Left colon (tissue), 2 donors: ENCODE data around the gene MBD6. TPM values are rescaled to one million over a fixed set of nuclear protein-coding genes. Genes with fewer than 3 reads are reported as not detected.
A peak's percentile ranks its signal among the peaks of the same experiment; 100 is the strongest.
"Not testable (repeated sequence)": the region's sequence is repeated elsewhere in the genome, so short reads cannot be mapped to it uniquely, and the experiment has no call there.

Experiments
- ATAC-seq: fragments of 200-7000 bp; cut with Tn5 transposase; one replicate; pipeline ENCODE4 v1.9.1; 2020; ENCODE audit warnings: mild to moderate bottlenecking, moderate library complexity
- DNase-seq, 2 donors: peaks; one replicate each; pipeline ENCODE4 v3.0.0-alpha.2; 2020
- intact Hi-C, 2 donors: fragments of 100-400 bp; cut with DNase I in 1 of 2; cut with micrococcal nuclease in 1 of 2; formaldehyde crosslinking; loops; one replicate each; pipeline versions ENCODE4 v1.11.2 to v1.14.0; 2022; cut with DNase I, micrococcal nuclease
- total RNA-seq, 2 donors: library from RNA; stranded (reverse); fragmentation: NEBNext Ultra II Directional; extraction: Animal tissue kit (Norgen Biotek cat#: 25700); gene quantifications; one replicate each; pipeline ENCODE4 v1.2.1, GENCODE V29; 2021
- donor health status: DM: no; HTN: no; CAD: no.
- donor health status: DM: yes; HTN: yes; CAD: no.

Gene MBD6
- total RNA-seq, 2 donors from 2014 or later: 104 to 116 TPM

- no peak for ATAC-seq
- DNase-seq: no peak
- intact Hi-C loops: no loop called here
These were observed 32.3 kb downstream of the MBD6 start for GRCh38 chr12:57554897-57555296.

- intact Hi-C loops: no loop called here
- DNase-seq (no peak), ATAC-seq (no peak)
These were observed 36.2 kb downstream of the MBD6 start for GRCh38 chr12:57558864-57559263.

- intact Hi-C loops: no loop called here
- ATAC-seq (no peak), DNase-seq (no peak)
These were observed 37.9 kb downstream of the MBD6 start for GRCh38 chr12:57560516-57560915.

GRCh38 chr12:57561117-57561516 is 38.5 kb downstream of the MBD6 start:
- DNase-seq, intact Hi-C loops, ATAC-seq: not testable (repeated sequence)

- no peak for DNase-seq
- intact Hi-C loops: no loop called here
- no peak for ATAC-seq
These were observed 40.7 kb downstream of the MBD6 start for GRCh38 chr12:57563358-57563757.

GRCh38 chr12:57564178-57564740 is 41.6 kb downstream of the MBD6 start:
- no peak for DNase-seq
- intact Hi-C loops: no loop called here
- ATAC-seq: no peak

- DNase-seq (no peak), ATAC-seq (no peak)
- intact Hi-C loops: no loop called here
These were observed 46.2 kb downstream of the MBD6 start for GRCh38 chr12:57568838-57569237.

GRCh38 chr12:57569858-57570257 is 47.2 kb downstream of the MBD6 start:
- intact Hi-C loops: no loop called here
- ATAC-seq: no peak

GRCh38 chr12:57570438-57570837 is 47.8 kb downstream of the MBD6 start:
- DNase-seq, intact Hi-C loops, ATAC-seq: not testable (repeated sequence)

More at GRCh38 chr12:57569858-57570257, 47.2 kb downstream of the MBD6 start:
- DNase-seq: no peak

GRCh38 chr12:57571926-57572762 is 49.5 kb downstream of the MBD6 start:
- no peak for DNase-seq

GRCh38 chr12:57574795-57575194 is 52.2 kb downstream of the MBD6 start:
- intact Hi-C loops: no loop called here
- ATAC-seq: no peak
- no peak for DNase-seq

More at GRCh38 chr12:57571926-57572762, 49.5 kb downstream of the MBD6 start:
- intact Hi-C loops: no loop called here
- no peak for ATAC-seq

- DNase-seq: no peak
- intact Hi-C loops: no loop called here
- peak; percentile 50 for ATAC-seq
These were observed 53.4 kb downstream of the MBD6 start for GRCh38 chr12:57575771-57576612.

GRCh38 chr12:57576613-57577160 is 54.1 kb downstream of the MBD6 start:
- intact Hi-C loops: no loop called here
- no peak for DNase-seq

GRCh38 chr12:57577981-57578758 is 55.5 kb downstream of the MBD6 start:
- DNase-seq (no peak), ATAC-seq (no peak)
- intact Hi-C loops: loop anchor here in 1 of 2 donors (2.0 kb wide), 1 partner anchor 45 kb away; no protein-coding TSS in a partner anchor

More at GRCh38 chr12:57576613-57577160, 54.1 kb downstream of the MBD6 start:
- ATAC-seq: no peak

- intact Hi-C loops: loop anchor here in 1 of 2 donors (2.0 kb wide), 1 partner anchor 44 kb away; no protein-coding TSS in a partner anchor
- DNase-seq: no peak
- no peak for ATAC-seq
These were observed 56.4 kb downstream of the MBD6 start for GRCh38 chr12:57579011-57579410.
